Thoracic aorta (tissue), 2 donors: ENCODE data around the gene SSR1. TPM values are rescaled to one million over a fixed set of nuclear protein-coding genes. Genes with fewer than 3 reads are reported as not detected.

ENCODE experiments used
- ATAC-seq: fragments of 150-250 bp; one replicate; pipeline ENCODE4 v1.8.0; 2017; ENCODE audit warnings: low read depth; ENCODE audit not compliant: insufficient number of reproducible peaks, low FRiP score
- DNase-seq: peaks from one replicate; pipeline ENCODE4 v3.0.0-alpha.2; 2020; ENCODE audit warnings: low spot score
- H3K27ac ChIP-seq, 2 donors: fragments of 200-600 bp; sonication (generic); 1 replicate in 1 of 2; 2 replicates in 1 of 2; pipeline ENCODE4 v1.5.1; 2016; ENCODE audit warnings: mild to moderate bottlenecking in 2 of 2, moderate library complexity in 2 of 2
- H3K27me3 ChIP-seq: fragments of 200-600 bp; sonication (generic); replicated peaks from 2 replicates; pipeline ENCODE4 v1.6.0; 2016; ENCODE audit warnings: mild to moderate bottlenecking; ENCODE audit not compliant: insufficient read depth
- H3K36me3 ChIP-seq: fragments of 200-600 bp; sonication (generic); one replicate; pipeline ENCODE4 v1.5.1; 2016
- H3K4me1 ChIP-seq, 2 donors: fragments of 200-600 bp; sonication (generic); 1 replicate in 1 of 2; 2 replicates in 1 of 2; pipeline versions ENCODE4 v1.5.1 to v1.6.0; 2016; ENCODE audit warnings: low read depth in 2 of 2, mild to moderate bottlenecking in 1 of 2; ENCODE audit not compliant: control insufficient read depth in 1 of 2
- H3K4me3 ChIP-seq: fragments of 200-600 bp; sonication (generic); 2 replicates; pipeline ENCODE4 v1.5.1; 2016; ENCODE audit warnings: mild to moderate bottlenecking
- H3K9me3 ChIP-seq: fragments of 200-600 bp; sonication (generic); 2 replicates; pipeline ENCODE4 v1.5.1; 2016
- CTCF ChIP-seq: fragments of 200-600 bp; sonication (generic); IDR thresholded peaks from one replicate; pipeline ENCODE4 v1.5.1; 2019; ENCODE audit warnings: antibody characterized with exemption
- total RNA-seq, 2 donors: library from RNA; depleted of rRNA; stranded (reverse); fragments of >200 nt; gene quantifications; one replicate each; pipeline versions ENCODE4 v1.1.0 to v1.2.3, GENCODE V29; 2016

SSR1 gene
- total RNA-seq, 2 donors from 2014 or later, result 56.6 to 59.4 TPM

- TF ChIP-seq CTCF, result no peak
- Histone ChIP-seq H3K27ac (no peak overlapping the region), H3K36me3 (no peaks in the 10 kb centered on the region), H3K4me1 (no peaks in the 10 kb centered on the region), H3K27me3 (no peaks in the 10 kb centered on the region), H3K9me3 (no peaks in the 10 kb centered on the region), H3K4me3 (no peak overlapping the region)
- DNase-seq (no peak), ATAC-seq (no peak)
These were observed 39.3 kb downstream of the SSR1 start for GRCh38 chr6:7273709-7274108.

- Histone ChIP-seq H3K36me3 (no peaks in the 10 kb centered on the region), H3K9me3 (no peaks in the 10 kb centered on the region), H3K4me1 (no peaks in the 10 kb centered on the region), H3K27ac (no peak overlapping the region), H3K27me3 (no peaks in the 10 kb centered on the region), H3K4me3 (no peak overlapping the region)
- TF ChIP-seq CTCF, result no peak
- ATAC-seq, result no peak
- no peak for DNase-seq
These were observed 41.8 kb downstream of the SSR1 start for GRCh38 chr6:7271205-7271534.

GRCh38 chr6:7270320-7271204 is 42.4 kb downstream of the SSR1 start:
- no peak for DNase-seq
- no peak for ATAC-seq
- no peak for TF ChIP-seq CTCF

GRCh38 chr6:7269816-7270215 is 43.2 kb downstream of the SSR1 start:
- no peak for TF ChIP-seq CTCF
- H3K27ac ChIP-seq, result no peak overlapping the region
- no peaks in the 10 kb centered on the region for H3K27me3 ChIP-seq
- no peaks in the 10 kb centered on the region for H3K36me3 ChIP-seq
- no peak for DNase-seq
- no peak for ATAC-seq
- H3K4me3 ChIP-seq, result no peak overlapping the region
- H3K9me3 ChIP-seq, result no peaks in the 10 kb centered on the region
- no peaks in the 10 kb centered on the region for H3K4me1 ChIP-seq

More at GRCh38 chr6:7270320-7271204, 42.4 kb downstream of the SSR1 start:
- Histone ChIP-seq H3K4me3 (no peak overlapping the region), H3K4me1 (no peaks in the 10 kb centered on the region), H3K27ac (no peak overlapping the region), H3K36me3 (no peaks in the 10 kb centered on the region), H3K9me3 (no peaks in the 10 kb centered on the region), H3K27me3 (no peaks in the 10 kb centered on the region)

- DNase-seq (no peak), ATAC-seq (no peak)
- Histone ChIP-seq H3K4me1 (no peaks in the 10 kb centered on the region), H3K4me3 (no peak overlapping the region), H3K27ac (no peak overlapping the region), H3K9me3 (no peaks in the 10 kb centered on the region), H3K27me3 (no peaks in the 10 kb centered on the region), H3K36me3 (no peaks in the 10 kb centered on the region)
- TF ChIP-seq CTCF, result no peak
These were observed 44.0 kb downstream of the SSR1 start for GRCh38 chr6:7268816-7269555.
